ENCODE results near the gene CMPK2. TPM values are rescaled to one million over a fixed set of nuclear protein-coding genes. Genes with fewer than 3 reads are reported as not detected.

Gene CMPK2
- total and polyA plus RNA-seq, 9 of the 15 experiments (the other 6 are each of a cell fraction or from before 2014, with no cell fraction given): 2.6 to 10.5 (median 5.0) TPM

DNA sequence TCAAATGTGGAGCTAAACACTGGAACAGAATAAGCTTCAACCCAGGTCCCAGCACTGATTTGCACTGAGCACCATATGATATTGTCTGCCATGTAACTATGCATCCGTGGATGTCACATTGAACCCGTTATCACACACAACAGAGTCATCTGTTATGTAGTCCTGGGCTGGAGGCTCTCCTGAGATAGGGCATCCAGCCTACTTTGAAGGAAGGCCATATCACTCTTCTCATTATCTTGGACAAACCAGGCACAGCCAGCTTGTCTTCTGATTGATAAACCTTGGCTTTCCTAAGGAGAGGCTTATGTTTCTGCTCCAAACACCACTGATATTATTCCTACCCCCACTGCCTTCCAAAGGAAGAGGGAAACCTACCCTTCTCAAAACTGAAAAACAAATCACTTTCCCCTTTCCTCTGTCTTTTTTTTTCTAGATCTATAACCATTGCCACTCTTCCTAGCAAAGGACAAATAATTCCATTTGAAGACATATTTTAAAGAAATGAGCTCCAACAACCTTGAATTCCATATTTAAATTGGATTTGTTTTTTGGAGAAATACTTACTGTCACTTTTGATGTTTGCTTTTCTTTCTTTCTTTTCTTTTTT, 28.3 kb upstream of the CMPK2 start (continued):
- TF ChIP-seq RAD51 (IDR thresholded peaks at IDR 0.05; ENCODE audit: borderline replicate concordance, low read depth): peak; percentile 45; the same call in 1 of the 2 replicates
- TF ChIP-seq NR2F6 (CRISPR knock-in tag; IDR thresholded peaks at IDR 0.05): no peak
- TF ChIP-seq HNRNPK (IDR thresholded peaks at IDR 0.05; ENCODE audit: low read depth, low read length, poor library complexity, severe bottlenecking): no peak
- TF ChIP-seq BCL6 (CRISPR knock-in tag; IDR thresholded peaks at IDR 0.05): peak; percentile 86
- TF ChIP-seq ZBTB1 (CRISPR knock-in tag; IDR thresholded peaks at IDR 0.05; ENCODE audit: borderline replicate concordance, low read depth): no peak
- TF ChIP-seq MECOM (CRISPR knock-in tag; IDR thresholded peaks at IDR 0.05): peak; percentile 93
- TF ChIP-seq CEBPG (CRISPR knock-in tag; IDR thresholded peaks at IDR 0.05): no peak
- TF ChIP-seq CEBPG (tag; conservative IDR thresholded peaks at IDR 0.05 in 1 of 2, IDR thresholded peaks at IDR 0.05 in 1 of 2): no peak
- peak; percentile 98; the same call in 1 of the 2 replicates for TF ChIP-seq EZH2 (IDR thresholded peaks at IDR 0.05; ENCODE audit: borderline replicate concordance, low read depth, low read length)
- TF ChIP-seq, protein P1, sequence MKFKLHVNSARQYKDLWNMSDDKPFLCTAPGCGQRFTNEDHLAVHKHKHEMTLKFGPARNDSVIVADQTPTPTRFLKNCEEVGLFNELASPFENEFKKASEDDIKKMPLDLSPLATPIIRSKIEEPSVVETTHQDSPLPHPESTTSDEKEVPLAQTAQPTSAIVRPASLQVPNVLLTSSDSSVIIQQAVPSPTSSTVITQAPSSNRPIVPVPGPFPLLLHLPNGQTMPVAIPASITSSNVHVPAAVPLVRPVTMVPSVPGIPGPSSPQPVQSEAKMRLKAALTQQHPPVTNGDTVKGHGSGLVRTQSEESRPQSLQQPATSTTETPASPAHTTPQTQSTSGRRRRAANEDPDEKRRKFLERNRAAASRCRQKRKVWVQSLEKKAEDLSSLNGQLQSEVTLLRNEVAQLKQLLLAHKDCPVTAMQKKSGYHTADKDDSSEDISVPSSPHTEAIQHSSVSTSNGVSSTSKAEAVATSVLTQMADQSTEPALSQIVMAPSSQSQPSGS (CRISPR knock-in tag; IDR thresholded peaks at IDR 0.05): no peak
- 0 out of 2 replicates have a peak, but pooled peaks have one; percentile 30 for TF ChIP-seq ELF1 (tag; IDR thresholded peaks at IDR 0.05)
- TF ChIP-seq SAP30 (IDR thresholded peaks at IDR 0.05; ENCODE audit: borderline replicate concordance, insufficient read depth, low read depth, low read length, poor library complexity, severe bottlenecking): no peak
- peak; percentile 98 for TF ChIP-seq TARDBP (IDR thresholded peaks at IDR 0.05)
- TF ChIP-seq ILK (tag; IDR thresholded peaks at IDR 0.05; ENCODE audit: borderline replicate concordance, low read depth): 0 out of 2 replicates have a peak, but pooled peaks have one; percentile 12
- TF ChIP-seq FOXA3 (CRISPR knock-in tag; conservative IDR thresholded peaks at IDR 0.05 in 1 of 2, IDR thresholded peaks at IDR 0.05 in 1 of 2): 0 out of 4 replicates have a peak, but pooled peaks of 1 of the 2 experiments have one; percentile 28
- TF ChIP-seq, protein P2, sequence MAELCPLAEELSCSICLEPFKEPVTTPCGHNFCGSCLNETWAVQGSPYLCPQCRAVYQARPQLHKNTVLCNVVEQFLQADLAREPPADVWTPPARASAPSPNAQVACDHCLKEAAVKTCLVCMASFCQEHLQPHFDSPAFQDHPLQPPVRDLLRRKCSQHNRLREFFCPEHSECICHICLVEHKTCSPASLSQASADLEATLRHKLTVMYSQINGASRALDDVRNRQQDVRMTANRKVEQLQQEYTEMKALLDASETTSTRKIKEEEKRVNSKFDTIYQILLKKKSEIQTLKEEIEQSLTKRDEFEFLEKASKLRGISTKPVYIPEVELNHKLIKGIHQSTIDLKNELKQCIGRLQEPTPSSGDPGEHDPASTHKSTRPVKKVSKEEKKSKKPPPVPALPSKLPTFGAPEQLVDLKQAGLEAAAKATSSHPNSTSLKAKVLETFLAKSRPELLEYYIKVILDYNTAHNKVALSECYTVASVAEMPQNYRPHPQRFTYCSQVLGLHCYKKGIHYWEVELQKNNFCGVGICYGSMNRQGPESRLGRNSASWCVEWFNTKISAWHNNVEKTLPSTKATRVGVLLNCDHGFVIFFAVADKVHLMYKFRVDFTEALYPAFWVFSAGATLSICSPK (IDR thresholded peaks at IDR 0.05; ENCODE audit: borderline replicate concordance): no peak
- peak; percentile 83; the same call in 1 of the 2 replicates for TF ChIP-seq NBN (IDR thresholded peaks at IDR 0.05; ENCODE audit: low read depth)
- no peak for TF ChIP-seq PHF8 (IDR thresholded peaks at IDR 0.05; ENCODE audit: borderline replicate concordance, low read length)
- no peak for TF ChIP-seq PPARD (CRISPR knock-in tag; IDR thresholded peaks at IDR 0.05)
- TF ChIP-seq, protein P3, sequence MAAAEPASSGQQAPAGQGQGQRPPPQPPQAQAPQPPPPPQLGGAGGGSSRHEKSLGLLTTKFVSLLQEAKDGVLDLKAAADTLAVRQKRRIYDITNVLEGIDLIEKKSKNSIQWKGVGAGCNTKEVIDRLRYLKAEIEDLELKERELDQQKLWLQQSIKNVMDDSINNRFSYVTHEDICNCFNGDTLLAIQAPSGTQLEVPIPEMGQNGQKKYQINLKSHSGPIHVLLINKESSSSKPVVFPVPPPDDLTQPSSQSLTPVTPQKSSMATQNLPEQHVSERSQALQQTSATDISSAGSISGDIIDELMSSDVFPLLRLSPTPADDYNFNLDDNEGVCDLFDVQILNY (CRISPR knock-in tag; IDR thresholded peaks at IDR 0.05): no peak
- TF ChIP-seq KLF13 (tag; IDR thresholded peaks at IDR 0.05; ENCODE audit: borderline replicate concordance, low read depth): peak; percentile 60; the same call in 1 of the 2 replicates
- no peak for TF ChIP-seq TCF7L2 (IDR thresholded peaks at IDR 0.05; ENCODE audit: low read depth, low read length)
- no peak for TF ChIP-seq SIN3B (IDR thresholded peaks at IDR 0.05; ENCODE audit: low read depth)
- peak; percentile 71 for TF ChIP-seq ETV1 (tag; conservative IDR thresholded peaks at IDR 0.05; ENCODE audit: low read depth)

Measured in K562 (cell line).